Measurements from ENCODE around the gene METRN.

- TF ChIP-seq CTCF (IDR thresholded peaks at IDR 0.05) (no peak), POLR2A (IDR thresholded peaks at IDR 0.05) (no peak)
Observed at GRCh38 chr16:720447-720989, 5.6 kb downstream of the METRN start.
